GM18502 (cell line): Measurements from ENCODE around the gene SERTAD3.
"Not testable (repeated sequence)": the region's sequence is repeated elsewhere in the genome, so short reads cannot be mapped to it uniquely, and the experiment has no call there.

ENCODE experiments used
- ATAC-seq: cut with Tn5 transposase; IDR thresholded peaks from one replicate; pipeline ENCODE4 v1.9.1; 2021; ENCODE audit warnings: mild to moderate bottlenecking; ENCODE audit not compliant: unreplicated experiment, poor library complexity

Gene SERTAD3

DNA sequence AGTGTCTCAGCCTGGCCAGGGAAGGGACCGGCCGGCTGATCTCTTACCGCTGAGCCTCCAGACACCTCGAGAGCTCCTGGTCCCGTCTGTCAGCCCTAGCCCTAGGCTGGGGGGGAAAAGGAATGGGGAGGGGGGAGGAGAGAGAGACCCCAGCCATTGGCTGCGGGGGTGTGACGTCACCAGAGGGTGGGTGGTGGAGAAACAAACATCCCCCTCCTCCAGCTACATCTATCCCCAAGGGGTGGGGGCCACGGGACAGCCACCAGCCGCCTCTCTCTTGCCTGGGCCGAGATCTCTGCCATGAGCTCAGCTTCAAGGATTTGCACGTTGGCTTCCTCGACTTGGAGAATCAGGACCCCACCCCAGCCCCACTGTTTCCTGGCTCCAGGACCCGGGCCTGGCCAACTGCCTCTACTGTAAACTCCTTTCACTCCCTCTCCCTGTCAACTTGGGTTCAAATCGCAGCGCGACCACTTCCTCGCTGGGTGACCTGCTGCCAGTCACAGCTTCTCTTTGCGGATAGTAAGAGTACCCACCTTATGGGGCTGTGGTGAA, 30.8 kb downstream of the SERTAD3 start, which contains the start of gene PRX:
PRX (minus strand) TSS at position 88 of the 555 bp plus-strand sequence. CDS start 5,446 bp downstream, outside the sequence.
- ATAC-seq, result no peak

DNA sequence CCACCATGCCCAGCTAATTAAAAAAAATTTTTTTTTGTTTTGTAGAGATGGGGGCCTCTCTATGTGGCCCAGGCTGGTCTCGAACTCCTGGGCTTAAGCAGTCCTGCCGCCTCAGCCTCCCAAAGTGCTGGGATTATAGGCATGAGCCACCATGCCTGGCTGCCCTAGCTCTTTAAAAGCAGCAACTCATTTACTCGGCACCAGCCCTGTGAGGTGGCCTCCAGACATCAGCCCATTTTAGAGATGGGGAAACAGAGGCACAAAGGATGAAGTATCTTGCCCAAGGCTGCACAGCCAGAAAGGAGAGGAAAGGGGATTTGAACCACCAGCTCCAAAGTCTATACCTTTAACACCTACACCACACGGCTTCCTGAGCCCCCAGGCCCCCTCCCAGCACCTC, 31.3 kb downstream of the SERTAD3 start:
- no peak for ATAC-seq

DNA sequence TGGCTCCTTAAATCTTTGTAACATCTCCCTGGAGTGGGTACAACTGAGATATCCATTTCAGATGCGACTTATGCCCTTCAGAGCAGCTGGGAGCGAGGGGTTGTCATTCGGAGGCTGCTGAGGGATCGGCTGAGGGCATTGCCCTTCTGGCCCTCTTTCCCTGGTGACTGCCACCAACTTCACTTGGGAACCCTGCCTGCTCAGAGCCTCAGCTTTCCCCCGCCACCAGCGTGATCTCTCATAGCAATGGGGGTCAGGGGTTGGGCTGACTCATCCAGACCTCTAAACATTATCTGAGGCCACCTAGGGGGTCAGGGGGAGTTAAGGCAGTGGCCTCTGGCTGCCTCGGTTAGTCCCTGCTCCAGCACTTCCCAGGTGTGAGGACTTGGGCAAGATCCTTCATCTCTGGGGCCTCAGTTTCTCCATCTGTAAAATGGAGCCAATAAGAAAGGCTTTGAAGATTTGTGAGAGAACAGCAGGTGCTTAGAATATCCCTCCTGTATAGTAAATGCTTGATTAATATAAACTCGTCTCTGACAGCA, 32.1 kb downstream of the SERTAD3 start:
- ATAC-seq, result no peak

DNA sequence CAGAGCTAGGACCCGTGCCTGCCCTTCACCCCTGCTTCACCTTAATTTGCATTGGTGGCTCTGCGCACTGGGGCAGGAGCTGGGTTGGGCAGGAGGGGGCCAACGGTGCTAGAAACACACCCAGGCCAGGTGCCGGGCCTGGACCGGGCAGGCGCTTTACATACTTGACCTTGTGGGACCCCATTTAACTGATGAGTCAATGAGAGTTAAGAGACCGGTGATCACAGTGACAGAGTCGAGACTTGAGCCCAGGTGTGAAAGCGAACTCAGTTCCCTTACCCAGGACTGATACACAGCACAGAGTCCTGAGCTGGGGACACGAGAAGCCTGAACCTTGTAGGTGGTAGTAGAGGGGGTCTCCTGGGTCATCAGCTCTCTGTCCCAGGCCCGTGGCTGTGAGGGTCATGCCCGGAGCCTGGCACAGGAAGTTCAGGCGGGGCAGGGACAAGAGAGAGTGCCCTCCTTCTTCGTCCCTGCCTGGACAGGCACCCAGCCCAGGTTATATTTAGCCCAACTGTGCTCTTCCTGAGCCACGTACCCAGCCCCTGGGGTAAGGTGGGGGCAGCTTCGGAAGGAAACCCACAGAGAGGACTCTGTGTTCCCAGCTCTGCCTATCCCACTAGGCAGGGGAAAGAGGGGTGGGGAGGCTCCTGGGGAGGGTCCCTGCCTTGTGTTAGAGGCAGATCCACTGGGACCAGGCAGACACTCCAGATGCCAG, 32.9 kb downstream of the SERTAD3 start:
- ATAC-seq, result no peak

DNA sequence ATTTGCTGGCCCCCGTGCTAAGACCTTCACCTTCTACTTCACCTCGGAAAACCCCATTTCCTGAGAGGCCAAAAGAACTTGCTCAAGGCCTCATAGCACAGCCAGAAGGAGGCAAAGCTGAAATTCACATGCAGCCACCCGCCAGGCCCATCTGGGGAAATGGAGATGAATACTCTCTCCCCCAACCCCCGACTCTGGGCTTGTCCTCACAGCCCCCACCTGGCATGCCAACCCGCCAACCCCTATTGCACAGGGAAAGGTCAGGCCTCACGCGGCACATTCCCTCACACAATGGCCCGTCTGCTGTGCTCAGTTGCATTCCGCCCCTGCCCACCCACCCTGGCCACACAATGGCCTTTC, 34.1 kb downstream of the SERTAD3 start:
- no peak for ATAC-seq

DNA sequence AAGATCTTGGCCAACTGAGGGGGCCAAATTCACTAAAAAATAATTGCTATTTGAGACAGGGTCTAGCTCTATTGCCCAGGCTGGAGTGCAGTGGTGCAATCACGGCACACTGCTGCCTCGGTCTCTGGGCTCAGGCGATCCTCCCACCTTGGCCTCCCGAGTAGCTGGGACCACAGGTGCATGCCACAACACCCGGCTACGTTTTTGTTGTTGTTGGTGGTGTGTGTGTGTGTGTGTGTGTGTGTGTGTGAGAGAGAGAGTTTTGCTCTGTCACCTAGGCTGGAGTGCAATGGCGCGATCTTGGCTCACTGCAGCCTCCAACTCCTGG, 35.6 kb downstream of the SERTAD3 start:
- ATAC-seq, result not testable (repeated sequence)

DNA sequence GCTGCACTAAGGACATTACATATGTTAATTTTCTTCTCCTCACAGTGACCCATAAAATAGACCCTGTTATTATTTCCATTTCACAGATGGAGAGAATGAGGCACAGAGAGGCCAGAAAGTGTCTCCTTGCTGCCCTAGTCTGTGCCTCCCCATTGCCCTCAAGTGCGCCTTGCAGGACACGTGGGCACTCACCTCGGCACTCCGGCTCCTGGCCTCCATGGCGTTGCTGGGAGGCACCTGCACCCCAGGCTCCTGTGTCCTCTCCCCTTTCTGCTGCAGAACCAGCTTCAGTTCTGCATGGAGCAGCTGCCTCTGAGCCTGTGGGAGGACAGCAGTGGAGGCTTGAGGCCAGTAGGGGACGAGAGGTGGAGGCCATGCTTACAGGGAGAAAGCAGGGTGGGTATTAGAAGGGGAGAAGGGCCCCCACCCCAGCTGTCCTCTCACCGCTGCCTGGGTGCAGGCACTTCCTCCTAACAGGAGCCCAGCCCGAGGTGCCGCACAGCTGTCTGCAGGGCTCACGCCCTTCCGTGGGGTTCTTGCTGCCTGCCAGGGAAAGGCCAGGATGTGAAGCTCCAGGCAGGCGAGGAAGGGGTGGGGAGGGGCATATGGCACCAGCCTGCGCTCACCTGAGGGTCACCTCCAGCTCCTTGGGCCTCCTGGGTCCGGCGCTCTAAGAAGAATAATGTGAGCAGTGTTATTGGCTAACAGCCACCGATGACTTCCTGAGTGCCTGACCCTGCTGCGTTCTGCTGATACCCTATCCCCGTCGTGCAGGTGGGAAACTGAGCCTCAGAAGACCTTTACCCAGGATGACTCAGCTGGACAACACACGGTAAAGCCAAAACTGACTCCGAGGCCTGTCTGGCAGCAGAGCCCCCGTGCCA, 36.2 kb downstream of the SERTAD3 start:
- no peak for ATAC-seq

DNA sequence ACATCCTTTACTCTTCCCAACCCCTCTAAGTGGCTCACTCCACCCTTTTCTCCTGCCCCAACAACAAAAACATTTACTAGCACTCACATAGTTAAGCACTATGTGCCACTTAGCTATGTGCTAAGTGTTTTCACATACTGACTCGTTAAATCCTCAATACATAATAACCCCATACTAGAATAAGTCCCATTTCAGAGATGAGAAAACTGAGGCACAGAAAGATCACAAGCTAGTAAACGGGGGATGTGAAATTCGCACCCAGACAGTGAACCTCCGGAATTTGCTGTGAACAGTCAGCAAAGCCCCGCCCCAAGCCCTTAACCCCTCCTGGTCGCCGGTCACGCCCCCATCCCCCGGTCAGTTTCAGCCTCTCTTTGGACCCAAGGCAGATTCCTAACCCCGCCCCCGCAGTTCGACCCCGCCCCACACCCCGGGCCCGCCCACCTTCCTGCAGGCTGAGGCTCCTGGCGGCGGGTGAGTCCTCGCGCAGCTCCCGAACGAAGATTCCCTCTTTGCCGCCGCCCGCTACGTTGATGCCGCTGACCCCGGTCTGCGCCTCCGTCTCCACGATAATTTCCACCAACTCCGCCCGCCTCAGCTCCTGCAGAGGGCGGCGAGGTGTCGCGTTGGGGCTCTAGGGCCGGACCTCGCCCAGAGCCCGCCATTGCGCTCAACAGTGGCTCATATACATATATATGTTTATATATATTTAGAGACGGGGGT, 40.7 kb downstream of the SERTAD3 start:
- ATAC-seq, result peak; percentile 60

DNA sequence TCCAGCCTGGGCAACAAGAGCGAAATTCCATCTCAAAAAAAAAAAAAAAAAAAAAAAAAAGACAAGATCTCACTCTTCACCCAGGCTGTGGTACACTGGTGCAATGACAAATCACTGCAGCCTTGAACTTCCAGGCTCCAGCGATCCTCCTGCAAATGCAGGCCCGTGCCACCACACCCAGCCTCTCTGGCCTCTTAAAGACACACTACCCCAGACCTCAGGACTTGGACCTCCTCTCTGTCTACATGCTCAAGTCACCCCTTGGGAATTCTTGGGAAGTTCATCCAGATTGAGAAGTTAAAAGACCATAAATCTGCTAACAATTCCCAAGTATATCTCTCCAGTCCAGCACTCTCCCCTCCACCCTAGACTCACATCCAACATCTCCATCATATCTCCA, 43.6 kb downstream of the SERTAD3 start:
- ATAC-seq, result no peak

DNA sequence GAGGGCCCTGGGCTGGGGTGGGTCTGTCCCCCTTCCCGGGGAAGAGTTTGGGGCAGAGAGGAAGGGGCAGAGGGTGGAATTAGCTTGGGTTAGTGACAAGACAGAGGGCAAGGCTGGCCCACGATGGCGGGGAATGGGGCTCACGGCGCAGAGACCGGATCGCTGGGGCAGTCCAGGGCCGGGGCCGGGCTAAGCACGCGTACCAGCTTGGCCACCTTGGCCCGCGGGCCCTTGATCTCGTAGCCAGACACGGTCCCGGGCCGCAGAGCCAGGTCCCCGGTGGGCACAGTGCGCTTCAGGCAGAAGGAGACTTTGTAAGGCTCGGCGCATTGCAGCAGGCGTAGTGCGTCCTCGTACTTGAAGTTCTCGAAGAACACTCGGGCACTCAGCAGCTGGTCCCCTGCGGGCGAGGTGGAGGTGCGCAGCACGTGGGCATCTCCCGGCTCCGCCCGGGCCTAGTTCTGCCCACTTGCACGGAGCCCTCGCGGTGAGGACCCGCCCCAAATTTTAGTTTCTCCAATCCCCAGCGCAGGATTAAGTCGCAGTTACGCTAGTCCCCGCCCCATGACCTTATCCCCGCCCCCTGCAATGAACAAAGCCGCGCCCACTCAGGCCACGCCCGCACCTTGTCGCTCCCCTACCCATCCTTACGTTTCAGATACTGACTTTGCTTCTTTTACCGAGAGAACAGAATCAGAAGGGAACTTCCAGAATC, 45.6 kb downstream of the SERTAD3 start:
- no peak for ATAC-seq

DNA sequence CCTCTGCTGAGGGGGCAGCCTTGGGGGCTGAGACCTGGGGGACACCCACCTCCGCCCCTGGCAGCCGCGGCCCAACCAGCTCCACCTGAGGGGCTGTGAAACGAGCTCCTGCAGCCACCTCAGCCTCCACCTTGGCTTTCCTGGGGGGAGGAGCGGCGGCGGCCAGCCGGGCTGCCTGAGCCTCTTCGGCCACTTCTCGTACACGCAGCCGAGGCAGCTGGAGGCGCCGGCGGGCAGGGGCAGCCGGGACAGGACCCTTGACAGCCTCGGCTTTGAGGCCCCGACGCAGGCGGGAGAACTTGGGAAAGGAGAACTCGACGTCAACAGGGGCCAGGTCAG, 46.6 kb downstream of the SERTAD3 start:
- ATAC-seq, result no peak

DNA sequence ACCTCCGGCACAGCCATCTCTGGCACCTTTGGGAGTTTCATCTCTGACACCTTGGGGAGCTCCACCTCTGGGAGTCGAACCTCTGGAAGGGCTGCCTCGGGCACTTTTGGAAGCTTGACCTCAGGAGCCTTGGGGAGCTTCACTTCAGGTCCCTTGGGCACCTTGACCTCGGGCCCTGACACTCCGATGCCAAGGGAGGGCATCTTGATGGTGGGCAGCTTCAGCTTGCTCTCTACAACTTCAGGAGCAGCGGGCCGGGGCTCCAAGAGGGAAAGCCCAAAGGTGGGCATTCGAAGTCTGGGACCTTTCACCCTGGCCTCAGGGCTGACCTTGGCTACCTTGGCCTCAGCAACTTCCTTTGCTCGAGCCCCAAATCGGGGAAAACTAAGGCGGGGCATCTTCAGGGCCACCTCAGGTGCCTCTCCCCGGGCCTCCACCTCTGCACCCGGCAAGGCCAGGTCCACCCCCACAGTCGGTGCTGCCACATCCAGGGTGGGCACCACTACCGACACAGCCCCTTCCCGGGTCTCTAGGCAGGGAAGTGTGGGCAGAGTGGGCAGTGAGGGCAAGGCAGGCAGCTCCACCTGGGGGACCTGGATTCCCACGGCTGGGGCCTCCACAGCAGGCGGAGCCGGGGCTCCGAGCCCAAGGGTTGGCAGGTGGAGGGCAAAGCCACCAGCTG, 47.1 kb downstream of the SERTAD3 start:
- ATAC-seq, result no peak

DNA sequence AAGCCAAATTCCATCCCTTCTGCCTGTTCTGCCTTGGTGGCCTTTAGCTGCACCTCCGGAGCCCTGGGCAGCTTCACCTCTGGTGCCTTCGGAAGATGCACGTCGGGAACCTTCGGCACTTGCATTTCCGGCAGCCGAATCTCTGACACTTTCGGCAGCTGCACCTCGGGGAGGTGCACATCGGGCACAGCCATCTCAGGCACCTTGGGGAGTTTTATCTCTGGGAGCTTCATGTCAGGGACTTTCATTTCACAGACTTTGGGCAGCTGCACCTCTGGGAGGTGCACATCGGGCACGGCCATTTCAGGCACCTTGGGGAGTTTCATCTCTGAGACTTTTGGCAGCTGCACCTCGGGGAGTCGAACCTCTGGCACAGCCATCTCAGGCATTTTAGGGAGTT, 48.2 kb downstream of the SERTAD3 start:
- ATAC-seq, result no peak

DNA sequence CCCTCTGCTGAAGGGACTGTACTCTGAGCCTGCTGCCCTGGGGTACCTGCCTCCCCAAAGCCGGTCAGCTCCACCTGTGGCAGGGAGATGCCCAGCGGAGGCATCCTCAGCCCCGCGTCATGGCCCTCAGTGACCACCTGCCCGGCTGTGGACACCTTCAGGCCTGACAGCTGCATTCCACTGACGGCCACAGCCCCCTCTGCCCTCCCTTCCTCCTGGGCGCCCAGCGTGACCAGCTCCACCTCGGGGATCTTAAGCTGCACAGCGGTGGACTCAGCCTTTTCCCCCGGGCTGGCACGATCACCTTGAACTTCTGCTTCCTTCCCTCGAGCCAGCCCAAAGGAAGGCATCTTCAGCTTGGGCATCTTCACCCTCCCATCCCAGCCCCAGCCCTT, 49.3 kb downstream of the SERTAD3 start:
- no peak for ATAC-seq

DNA sequence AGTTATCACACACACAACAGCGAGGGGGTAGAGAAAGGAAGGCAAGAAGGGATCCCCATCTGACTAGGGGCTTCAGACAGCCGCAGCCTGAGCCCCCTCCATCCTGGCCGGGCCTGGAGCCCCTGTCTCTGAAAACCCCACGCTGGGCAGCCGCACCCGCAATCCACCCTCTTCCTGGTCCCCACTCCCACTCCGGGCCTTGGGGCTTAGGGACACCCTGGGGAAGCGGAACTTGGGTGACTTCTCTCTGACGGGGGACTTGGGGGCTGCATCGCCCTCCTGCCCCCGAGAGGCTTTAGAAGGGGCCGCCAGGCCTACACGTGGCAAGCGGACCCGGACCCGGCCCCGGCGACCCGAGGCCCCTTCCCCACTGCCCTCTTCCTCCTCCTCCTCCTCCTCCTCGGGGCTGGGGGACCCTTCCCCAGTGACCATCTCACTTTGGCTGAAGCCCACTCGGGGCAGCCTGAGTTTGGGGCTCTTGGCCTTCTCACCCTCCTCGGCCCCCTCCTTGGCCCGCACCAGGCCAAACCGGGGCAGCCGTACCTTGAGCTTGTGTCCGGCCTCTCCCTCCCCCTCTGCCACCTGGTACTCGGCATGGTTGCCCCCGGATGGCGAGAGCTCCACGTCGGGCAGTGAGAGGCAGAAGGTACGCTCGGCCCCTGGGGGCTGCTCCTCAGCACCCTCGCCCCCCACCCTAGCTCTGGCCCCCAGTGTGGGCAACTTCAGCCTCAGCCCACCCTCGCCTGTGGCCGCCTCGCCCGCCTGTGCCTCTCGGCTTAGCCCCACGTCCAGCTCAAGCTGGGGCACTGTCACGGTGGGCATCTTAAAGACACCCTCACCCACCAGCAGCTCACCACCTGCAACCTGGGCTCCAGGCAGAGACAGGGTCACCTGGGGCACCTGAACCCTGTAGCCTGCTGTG, 50.0 kb downstream of the SERTAD3 start:
- no peak for ATAC-seq

DNA sequence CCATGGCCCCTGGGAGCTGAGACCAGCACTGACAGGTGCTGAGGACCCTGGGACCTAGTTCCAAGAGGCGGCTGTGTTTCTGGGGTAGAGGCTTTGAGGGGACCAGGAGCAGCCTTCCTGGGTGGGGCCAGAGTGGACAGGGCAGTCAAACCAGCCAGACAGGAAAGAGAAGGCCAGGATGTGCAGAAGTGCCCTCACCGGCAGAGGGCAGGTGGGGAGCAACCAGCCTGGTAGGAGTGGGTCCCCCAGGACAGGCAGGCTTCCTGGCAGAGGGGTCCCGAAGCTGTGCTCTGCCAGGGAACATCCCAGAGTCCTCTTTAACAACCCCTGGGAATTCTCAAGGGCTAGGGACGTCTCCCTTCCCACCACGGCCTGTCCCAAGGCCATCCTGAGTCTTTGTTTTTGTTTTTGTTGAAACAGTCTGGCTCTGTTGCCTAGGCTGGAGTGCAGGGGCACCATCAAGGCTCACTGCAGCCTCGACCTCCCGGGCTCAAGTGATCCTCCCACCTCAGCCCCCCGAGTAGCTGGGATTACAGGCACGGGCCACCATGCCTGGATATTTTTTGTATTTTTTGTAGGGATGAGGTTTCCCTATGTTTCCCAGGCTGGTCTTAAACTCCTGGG, 51.1 kb downstream of the SERTAD3 start:
- no peak for ATAC-seq

DNA sequence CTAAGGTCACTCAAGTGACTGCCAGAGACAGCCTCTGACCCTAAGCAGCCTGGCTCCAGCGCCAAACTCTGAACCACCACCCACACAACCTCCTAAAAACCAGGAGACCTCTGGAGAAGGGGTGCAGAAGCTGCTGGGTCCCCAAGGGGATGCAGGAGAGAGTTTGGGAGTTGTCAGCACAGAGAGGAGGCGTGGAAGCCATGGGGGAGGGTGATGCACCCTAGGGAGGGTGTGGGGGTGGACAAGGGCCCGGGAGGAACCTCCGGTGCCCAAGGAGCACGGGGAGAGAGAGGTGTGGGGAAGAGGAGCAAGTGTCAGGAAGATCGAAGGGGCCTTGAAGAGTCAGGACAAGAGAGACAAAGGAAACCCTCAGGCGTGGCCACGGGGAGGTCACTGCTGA, 52.0 kb downstream of the SERTAD3 start:
- no peak for ATAC-seq
